Heart right ventricle (tissue), 16 donors: ENCODE results near the gene TAPT1. TPM values are rescaled to one million over a fixed set of nuclear protein-coding genes. Genes with fewer than 3 reads are reported as not detected.

Experiments used
- ATAC-seq, 8 donors: fragments of 200-7000 bp; cut with Tn5 transposase; one replicate each; pipeline ENCODE4 v1.9.1; 2020; ENCODE audit warnings: mild to moderate bottlenecking in 8 of 8, moderate library complexity in 8 of 8, moderate number of reproducible peaks in 1 of 8
- DNase-seq, 2 donors: peaks; one replicate each; pipeline ENCODE4 v3.0.0-alpha.2; 2020
- H3K27ac ChIP-seq, 10 donors: fragments of 200-600 bp; sonication (generic) in 2 of 10; one replicate each; pipeline versions ENCODE4 v1.5.0 to v1.8.0; 2020 to 2022; ENCODE audit warnings: mild to moderate bottlenecking in 3 of 10
- H3K27me3 ChIP-seq, 7 donors: fragments of 200-600 bp; one replicate each; pipeline ENCODE4 v1.8.0; 2021 to 2022; ENCODE audit warnings: mild to moderate bottlenecking in 2 of 7
- H3K36me3 ChIP-seq, 9 donors: fragments of 200-600 bp; sonication (generic) in 1 of 9; one replicate each; pipeline versions ENCODE4 v1.5.0 to v1.8.0; 2020 to 2022; ENCODE audit warnings: mild to moderate bottlenecking in 2 of 9
- H3K4me1 ChIP-seq, 9 donors: fragments of 200-600 bp; sonication (generic) in 1 of 9; one replicate each; pipeline versions ENCODE4 v1.5.0 to v1.8.0; 2020 to 2022; ENCODE audit warnings: mild to moderate bottlenecking in 4 of 9
- H3K4me3 ChIP-seq, 10 donors: fragments of 200-600 bp; sonication (generic) in 2 of 10; one replicate each; pipeline versions ENCODE4 v1.5.0 to v1.8.0; 2020 to 2022; ENCODE audit warnings: mild to moderate bottlenecking in 7 of 10, moderate library complexity in 2 of 10
- H3K9me3 ChIP-seq, 11 donors: fragments of 200-600 bp in 10 of 11; sonication (generic) in 2 of 11; one replicate each; pipeline versions ENCODE4 v1.5.0 to v1.8.0; 2013 to 2022; ENCODE audit warnings: mild to moderate bottlenecking in 2 of 11, control low read depth in 1 of 11, moderate library complexity in 1 of 11
- WGBS, 2 donors: extraction: QIAGEN DNeasy Blood & Tissue Kit; methylation state at CpG; one replicate each; pipeline ENCODE4 v1.1.7; 2013; ENCODE audit warnings: inconsistent platforms in 1 of 2; 5-methylcytosine and 5-hydroxymethylcytosine counted together
- intact Hi-C, 10 donors: fragments of 100-400 bp; cut with DNase I; formaldehyde crosslinking; loops; one replicate each; pipeline versions ENCODE4 v1.11.1 to v1.14.2; 2022
- polyA plus RNA-seq, 2 donors: library from polyadenylated mRNA; stranded (reverse); fragments of 200-250 nt; gene quantifications; one replicate each; pipeline ENCODE4 v1.2.3, GENCODE V29; 2013
- total RNA-seq, 10 donors: library from RNA; stranded (reverse); fragmentation: NEBNext Ultra II Directional in 3 of 10; extraction: Animal tissue kit (Norgen Biotek cat#: 25700) in 3 of 10; gene quantifications; one replicate each; pipeline versions ENCODE4 v1.2.1 to v1.2.4, GENCODE V29; 2021 to 2023
- TF ChIP-seq, protein P1 (sequence below), 9 donors: fragments of 200-600 bp; sonication (generic) in 2 of 9; IDR thresholded peaks; one replicate each; pipeline versions ENCODE4 v1.5.0 to v1.8.0; 2021 to 2022; ENCODE audit warnings: antibody characterized with exemption in 9 of 9, mild to moderate bottlenecking in 5 of 9, moderate library complexity in 1 of 9
- donor health status: Arrhythmogenic right ventricular cardiomyopathy.
- donor health status: ischemic (EF 13 %, LVEDD 7.1; RV severe dilation, severe dysfunction).
- donor health status: healthy with polysubstance abuse.
- donor health status: DM: no; HTN: yes; CAD: no.
- donor health status: DM: no; HTN: no; CAD: no.
- donor health status: ischemic (EF 25% LVEDD 6.9; RV normal size, moderate dysfunction).
- donor health status: ischemic (EF 25% LVEDD 5.7; RV mildly dilated, moderate dysfunction).
- donor health status: healthy.
- donor health status: DM: yes; HTN: yes; CAD: no.
- donor health status: Ischemic cardiomyopathy.
- donor health status: ischemic (EF 35%, LVEDD 5.7; RV mildly dilated, moderate dysfunction).
- donor health status: nonischemic (EF 11% LVEDD 7.7; RV severe dilation, severe dysfunction).
- donor health status: DM: yes; HTN: yes; CAD: no.
- donor health status: PGD.
- donor health status: ischemic (EF 29% LVEDD 5.4; RV normal size, mild dysfunction).
- donor health status: nonischemic (EF 23%, LVEDD 6.1; RV moderate dilation, normal function).

The TAPT1 gene
- total and polyA plus RNA-seq, 12 donors, result 14.3 to 44.8 (median 35.6) TPM

DNA sequence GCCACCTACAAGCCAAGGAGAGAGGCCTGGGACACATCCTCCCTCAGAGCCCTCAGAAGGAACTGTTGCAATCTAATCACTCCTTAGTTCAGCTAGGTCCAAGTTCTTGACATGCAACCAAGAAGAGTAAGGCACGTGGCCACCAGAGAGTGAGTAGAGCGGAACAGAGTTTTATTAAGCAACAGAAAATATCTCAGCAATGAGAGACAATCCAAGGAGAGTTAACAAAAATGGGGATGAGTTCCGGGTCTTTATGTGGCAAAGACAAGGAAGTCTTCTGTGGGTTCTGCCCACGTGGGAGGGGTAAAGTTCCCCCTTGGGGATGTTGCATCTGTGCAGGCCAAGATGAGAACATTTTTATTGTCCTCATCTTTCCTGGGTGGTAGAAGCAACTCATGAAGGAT is 104.0 kb downstream of the TAPT1 start:
- Histone ChIP-seq H3K36me3 (no peaks in the 10 kb centered on the region), H3K4me3 (no peak overlapping the region), H3K4me1 (peaks cover 0 to 41% (median 19%) of the 10 kb centered on the region in 9 donors), H3K27me3 (no peaks in the 10 kb centered on the region), H3K27ac (no peak overlapping the region), H3K9me3 (no peaks in the 10 kb centered on the region)
- DNase-seq (no peak), ATAC-seq (peak in 1 of 8 donors; percentile 36)
- 72 to 77% methylated on average over 4 of the region's 4 CpGs for WGBS, 2 donors
- TF ChIP-seq, protein P1, sequence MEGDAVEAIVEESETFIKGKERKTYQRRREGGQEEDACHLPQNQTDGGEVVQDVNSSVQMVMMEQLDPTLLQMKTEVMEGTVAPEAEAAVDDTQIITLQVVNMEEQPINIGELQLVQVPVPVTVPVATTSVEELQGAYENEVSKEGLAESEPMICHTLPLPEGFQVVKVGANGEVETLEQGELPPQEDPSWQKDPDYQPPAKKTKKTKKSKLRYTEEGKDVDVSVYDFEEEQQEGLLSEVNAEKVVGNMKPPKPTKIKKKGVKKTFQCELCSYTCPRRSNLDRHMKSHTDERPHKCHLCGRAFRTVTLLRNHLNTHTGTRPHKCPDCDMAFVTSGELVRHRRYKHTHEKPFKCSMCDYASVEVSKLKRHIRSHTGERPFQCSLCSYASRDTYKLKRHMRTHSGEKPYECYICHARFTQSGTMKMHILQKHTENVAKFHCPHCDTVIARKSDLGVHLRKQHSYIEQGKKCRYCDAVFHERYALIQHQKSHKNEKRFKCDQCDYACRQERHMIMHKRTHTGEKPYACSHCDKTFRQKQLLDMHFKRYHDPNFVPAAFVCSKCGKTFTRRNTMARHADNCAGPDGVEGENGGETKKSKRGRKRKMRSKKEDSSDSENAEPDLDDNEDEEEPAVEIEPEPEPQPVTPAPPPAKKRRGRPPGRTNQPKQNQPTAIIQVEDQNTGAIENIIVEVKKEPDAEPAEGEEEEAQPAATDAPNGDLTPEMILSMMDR (IDR thresholded peaks at IDR 0.05), result no peak
- intact Hi-C loops, result no loop called here

DNA sequence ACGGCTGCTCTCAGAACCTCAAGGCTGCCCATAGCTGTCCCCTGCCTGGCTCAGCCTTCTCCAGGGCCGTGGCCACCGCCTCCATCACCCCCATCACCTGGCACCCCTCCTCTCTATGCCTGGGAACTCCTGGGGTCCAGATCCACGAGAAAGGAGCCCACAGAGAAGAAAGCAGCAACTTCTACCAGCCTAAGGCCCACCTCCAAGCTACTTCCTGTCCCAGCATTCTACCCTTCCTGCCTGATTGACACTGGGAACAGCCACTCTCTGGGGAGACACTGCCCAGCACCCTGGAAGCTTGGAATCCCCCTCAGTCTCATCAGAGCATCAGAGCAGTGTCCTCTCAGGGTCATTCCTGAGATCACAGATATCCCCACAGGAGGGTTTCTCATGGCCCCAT is 105.6 kb downstream of the TAPT1 start:
- TF ChIP-seq, protein P1 (IDR thresholded peaks at IDR 0.05), result no peak
- Histone ChIP-seq H3K27me3 (no peaks in the 10 kb centered on the region), H3K4me3 (no peak overlapping the region), H3K9me3 (no peaks in the 10 kb centered on the region), H3K4me1 (peaks cover 1 to 51% (median 19%) of the 10 kb centered on the region in 9 donors), H3K27ac (no peak overlapping the region), H3K36me3 (no peaks in the 10 kb centered on the region)
- intact Hi-C loops, result no loop called here
- DNase-seq (no peak), ATAC-seq (no peak)
- 89 to 93% methylated on average over 4 of the region's 4 CpGs for WGBS, 2 donors

DNA sequence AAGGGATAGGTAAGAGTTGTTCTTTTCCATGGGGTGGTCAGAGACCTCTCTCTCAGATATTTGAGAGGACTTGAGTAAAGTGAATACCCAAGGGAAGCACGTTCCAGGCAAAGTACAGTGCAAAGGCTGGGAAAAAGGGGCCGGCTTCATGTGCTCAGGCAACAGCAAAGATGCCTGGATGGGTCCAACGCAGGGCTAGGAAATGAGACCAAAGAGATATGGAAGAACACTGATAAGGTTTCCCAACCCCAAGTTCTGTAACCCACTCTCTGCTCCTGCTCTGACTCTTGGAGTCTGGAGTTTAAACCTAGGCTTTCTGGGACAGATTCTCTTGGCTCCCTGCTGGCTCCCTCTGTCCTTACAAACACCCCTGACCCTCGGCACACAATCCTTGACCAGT is 106.3 kb downstream of the TAPT1 start:
- no peak for ATAC-seq
- TF ChIP-seq, protein P1 (IDR thresholded peaks at IDR 0.05), result no peak

DNA sequence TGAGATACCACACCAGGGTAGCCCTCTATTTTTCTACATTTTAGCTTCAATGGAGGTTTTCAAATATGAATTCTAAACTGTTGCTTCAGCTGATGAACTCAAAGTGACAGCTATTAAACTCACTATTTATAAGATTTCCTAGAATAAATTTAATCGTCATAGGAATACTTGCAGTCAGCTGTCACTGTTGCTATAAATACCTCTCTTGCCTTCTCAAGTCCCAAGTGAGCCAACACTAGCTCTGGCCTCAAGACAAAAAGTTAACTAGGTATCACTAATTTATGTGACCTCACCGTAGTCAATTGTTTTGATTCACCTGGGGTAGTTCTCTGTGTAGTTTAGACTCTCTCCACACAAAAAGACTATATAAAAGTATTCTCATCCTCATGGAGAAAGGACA is 108.2 kb downstream of the TAPT1 start:
- no peaks in the 10 kb centered on the region for H3K9me3 ChIP-seq
- H3K4me3 ChIP-seq, result no peak overlapping the region
- H3K27ac ChIP-seq, result peak overlapping the region in 8 of 10 donors; percentile 6 to 82 (median 68)
- TF ChIP-seq, protein P1 (IDR thresholded peaks at IDR 0.05), result no peak
- intact Hi-C loops, result no loop called here
- no peaks in the 10 kb centered on the region for H3K36me3 ChIP-seq
- 35 to 42% methylated on average over 2 of the region's 2 CpGs for WGBS, 2 donors
- peaks cover 0 to 46% (median 9%) of the 10 kb centered on the region in 9 donors for H3K4me1 ChIP-seq
- DNase-seq (peak in 1 of 2 donors; percentile 30), ATAC-seq (peak; percentile 55 to 87 (median 74))
- H3K27me3 ChIP-seq, result no peaks in the 10 kb centered on the region

More for the DNA sequence above, 106.3 kb downstream of the TAPT1 start:
- no peak for DNase-seq
- H3K27ac ChIP-seq, result no peak overlapping the region
- H3K9me3 ChIP-seq, result no peaks in the 10 kb centered on the region
- no peaks in the 10 kb centered on the region for H3K27me3 ChIP-seq
- H3K4me1 ChIP-seq, result peaks cover 0 to 51% (median 19%) of the 10 kb centered on the region in 9 donors
- no peaks in the 10 kb centered on the region for H3K36me3 ChIP-seq
- 71 to 83% methylated on average over 4 of the region's 4 CpGs for WGBS, 2 donors
- intact Hi-C loops, result no loop called here
- no peak overlapping the region for H3K4me3 ChIP-seq
